NCI-H1105 (cell line): ENCODE measurements around the gene ANKRD55.
"Not testable (repeated sequence)": the region's sequence is repeated elsewhere in the genome, so short reads cannot be mapped to it uniquely, and the experiment has no call there.

ENCODE experiments used
- DNase-seq: peaks from one replicate; lab custom pipeline; 2025; lab: John Stamatoyannopoulos, UW

Gene ANKRD55

GRCh38 chr5:56168066-56168478 lies 65.1 kb downstream of the ANKRD55 start:
- no peak for DNase-seq

GRCh38 chr5:56167519-56167918 lies 65.6 kb downstream of the ANKRD55 start:
- no peak for DNase-seq

GRCh38 chr5:56166671-56167385 lies 66.3 kb downstream of the ANKRD55 start:
- no peak for DNase-seq

GRCh38 chr5:56164376-56164775 lies 68.8 kb downstream of the ANKRD55 start:
- DNase-seq: no peak

GRCh38 chr5:56161927-56162326 lies 71.2 kb downstream of the ANKRD55 start:
- no peak for DNase-seq

- DNase-seq: no peak
Observed at GRCh38 chr5:56161439-56161823, 71.7 kb downstream of the ANKRD55 start.

GRCh38 chr5:56160723-56161438 lies 72.2 kb downstream of the ANKRD55 start:
- DNase-seq: no peak

GRCh38 chr5:56159521-56159947 lies 73.6 kb downstream of the ANKRD55 start:
- no peak for DNase-seq

GRCh38 chr5:56158331-56158960 lies 74.7 kb downstream of the ANKRD55 start:
- DNase-seq: no peak

- not testable (repeated sequence) for DNase-seq
Observed at GRCh38 chr5:56157191-56157621, 75.9 kb downstream of the ANKRD55 start.

- DNase-seq: not testable (repeated sequence)
Observed at GRCh38 chr5:56156585-56157190, 76.4 kb downstream of the ANKRD55 start.

- no peak for DNase-seq
Observed at GRCh38 chr5:56155992-56156584, 77.0 kb downstream of the ANKRD55 start.

GRCh38 chr5:56154732-56155484 lies 78.2 kb downstream of the ANKRD55 start:
- no peak for DNase-seq

GRCh38 chr5:56152437-56152836 lies 80.7 kb downstream of the ANKRD55 start:
- DNase-seq: no peak

- DNase-seq: not testable (repeated sequence)
Observed at GRCh38 chr5:56150756-56151155, 82.4 kb downstream of the ANKRD55 start.

GRCh38 chr5:56148453-56148971 lies 84.6 kb downstream of the ANKRD55 start:
- peak; percentile 3 for DNase-seq

GRCh38 chr5:56147659-56148230 lies 85.4 kb downstream of the ANKRD55 start:
- no peak for DNase-seq

GRCh38 chr5:56147106-56147505 lies 86.0 kb downstream of the ANKRD55 start:
- no peak for DNase-seq

GRCh38 chr5:56146674-56147073 lies 86.5 kb downstream of the ANKRD55 start:
- no peak for DNase-seq

GRCh38 chr5:56145511-56145910 lies 87.6 kb downstream of the ANKRD55 start:
- no peak for DNase-seq

- no peak for DNase-seq
Observed at GRCh38 chr5:56145106-56145505, 88.0 kb downstream of the ANKRD55 start.
